ENCODE measurements around the gene MB.

MB gene

DNA sequence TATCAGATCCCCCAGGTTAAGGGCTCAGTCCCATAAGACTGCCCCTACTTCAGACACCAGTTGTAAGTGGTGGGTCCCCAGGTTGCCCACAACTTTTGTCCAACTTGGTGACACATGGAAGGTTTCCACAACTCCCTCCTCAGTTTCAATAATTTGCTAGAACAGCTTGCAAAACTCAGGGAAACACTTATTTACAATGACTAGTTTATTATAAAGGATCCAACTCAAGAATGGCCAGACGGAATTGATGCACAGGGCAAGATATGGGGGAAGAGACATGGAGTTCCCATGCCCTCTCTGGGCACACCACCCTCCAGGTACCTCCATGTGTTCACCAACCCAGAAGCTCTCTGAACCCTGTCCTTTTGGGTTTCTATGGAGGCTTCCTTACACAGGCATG is 36.7 kb upstream of the MB start:
- H3K36me3 ChIP-seq (ENCODE audit: control insufficient read depth in 2 of 2, insufficient read depth in 2 of 2, low read length in 2 of 2), result peaks cover 21 to 34% of the 10 kb centered on the region in 2 donors
- H3K9me3 ChIP-seq (ENCODE audit: control insufficient read depth in 2 of 2, low read length in 2 of 2), result no peaks in the 10 kb centered on the region
- no peak overlapping the region for H3K4me3 ChIP-seq (ENCODE audit: low read length in 2 of 2)
- peaks cover 8% of the 10 kb centered on the region in 2 donors for H3K4me1 ChIP-seq (ENCODE audit: control insufficient read depth in 2 of 2, insufficient read depth in 2 of 2, low read length in 2 of 2)
- no peak overlapping the region for H3K27ac ChIP-seq (ENCODE audit: low read depth in 2 of 2, low read length in 2 of 2)
- H3K9ac ChIP-seq (ENCODE audit: low read depth in 1 of 2, low read length in 2 of 2), result no peak overlapping the region
- no peaks in the 10 kb centered on the region for H3K27me3 ChIP-seq (ENCODE audit: control insufficient read depth in 2 of 2, insufficient read depth in 2 of 2, low read length in 2 of 2)

DNA sequence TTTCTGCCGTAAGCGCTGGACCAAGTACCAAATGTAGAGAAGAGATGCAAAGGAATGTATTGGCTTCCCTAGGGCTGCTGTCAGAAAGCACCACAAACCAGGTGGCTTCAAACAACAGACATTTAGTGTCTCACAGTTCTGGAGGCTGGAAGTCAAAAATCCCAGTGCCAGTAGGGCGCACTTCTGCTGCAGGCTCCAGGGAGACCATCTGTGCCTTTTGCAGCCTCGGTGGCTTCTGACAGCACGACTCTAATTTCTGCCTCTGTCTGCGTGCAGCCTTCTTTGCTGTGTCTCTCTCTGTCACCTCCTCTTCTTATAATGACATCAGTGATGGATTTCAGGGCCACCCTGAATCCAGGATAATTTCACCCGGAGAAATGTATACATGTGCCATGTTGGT is 34.0 kb upstream of the MB start:
- Histone ChIP-seq H3K4me1 (ENCODE audit: control insufficient read depth in 2 of 2, insufficient read depth in 2 of 2, low read length in 2 of 2) (peaks cover 14% of the 10 kb centered on the region in 2 donors), H3K27me3 (ENCODE audit: control insufficient read depth in 2 of 2, insufficient read depth in 2 of 2, low read length in 2 of 2) (no peaks in the 10 kb centered on the region), H3K27ac (ENCODE audit: low read depth in 2 of 2, low read length in 2 of 2) (no peak overlapping the region)

DNA sequence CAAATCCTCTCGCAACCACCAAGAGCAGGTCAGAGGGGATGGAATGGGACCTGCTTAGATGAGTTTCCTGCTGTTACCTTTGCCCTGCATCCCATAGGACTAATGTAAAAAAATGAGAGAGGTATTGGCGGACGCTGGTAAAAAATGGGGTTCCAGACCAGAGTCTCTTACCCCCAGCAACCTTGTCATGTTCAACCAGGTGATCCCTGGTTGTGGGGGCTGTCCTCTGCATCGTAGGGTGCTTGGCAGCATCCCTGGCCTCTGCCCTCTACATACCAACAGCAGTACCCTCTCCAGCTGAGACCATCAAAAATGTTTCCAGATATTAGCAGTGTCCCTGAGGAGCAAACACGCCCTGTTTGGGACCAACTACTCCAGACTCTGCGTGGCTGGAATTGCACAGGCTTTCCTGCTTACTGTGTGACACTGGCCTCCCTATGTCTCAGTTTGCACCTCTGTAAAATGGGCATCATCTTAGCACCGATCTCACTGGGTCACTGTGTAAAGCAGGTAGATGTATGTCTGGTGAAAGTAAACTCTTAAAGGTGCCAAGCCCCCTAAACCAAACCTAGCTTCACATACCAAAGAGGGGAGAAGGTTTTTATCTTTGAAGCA is 32.6 kb upstream of the MB start:
- peak overlapping the region; percentile 60 to 91 for H3K9ac ChIP-seq (ENCODE audit: low read depth in 1 of 2, low read length in 2 of 2)
- no peaks in the 10 kb centered on the region for H3K27me3 ChIP-seq (ENCODE audit: control insufficient read depth in 2 of 2, insufficient read depth in 2 of 2, low read length in 2 of 2)
- peaks cover 0 to 7% of the 10 kb centered on the region in 2 donors for H3K36me3 ChIP-seq (ENCODE audit: control insufficient read depth in 2 of 2, insufficient read depth in 2 of 2, low read length in 2 of 2)
- H3K4me1 ChIP-seq (ENCODE audit: control insufficient read depth in 2 of 2, insufficient read depth in 2 of 2, low read length in 2 of 2), result peaks cover 14% of the 10 kb centered on the region in 2 donors
- no peaks in the 10 kb centered on the region for H3K9me3 ChIP-seq (ENCODE audit: control insufficient read depth in 2 of 2, low read length in 2 of 2)
- H3K27ac ChIP-seq (ENCODE audit: low read depth in 2 of 2, low read length in 2 of 2), result no peak overlapping the region
- H3K4me3 ChIP-seq (ENCODE audit: low read length in 2 of 2), result peak overlapping the region; percentile 89 to 98

More for the DNA sequence above, 34.0 kb upstream of the MB start:
- Histone ChIP-seq H3K9me3 (ENCODE audit: control insufficient read depth in 2 of 2, low read length in 2 of 2) (no peaks in the 10 kb centered on the region), H3K4me3 (ENCODE audit: low read length in 2 of 2) (peak overlapping the region in 1 of 2 donors; percentile 28), H3K9ac (ENCODE audit: low read depth in 1 of 2, low read length in 2 of 2) (no peak overlapping the region), H3K36me3 (ENCODE audit: control insufficient read depth in 2 of 2, insufficient read depth in 2 of 2, low read length in 2 of 2) (peaks cover 0 to 7% of the 10 kb centered on the region in 2 donors)

DNA sequence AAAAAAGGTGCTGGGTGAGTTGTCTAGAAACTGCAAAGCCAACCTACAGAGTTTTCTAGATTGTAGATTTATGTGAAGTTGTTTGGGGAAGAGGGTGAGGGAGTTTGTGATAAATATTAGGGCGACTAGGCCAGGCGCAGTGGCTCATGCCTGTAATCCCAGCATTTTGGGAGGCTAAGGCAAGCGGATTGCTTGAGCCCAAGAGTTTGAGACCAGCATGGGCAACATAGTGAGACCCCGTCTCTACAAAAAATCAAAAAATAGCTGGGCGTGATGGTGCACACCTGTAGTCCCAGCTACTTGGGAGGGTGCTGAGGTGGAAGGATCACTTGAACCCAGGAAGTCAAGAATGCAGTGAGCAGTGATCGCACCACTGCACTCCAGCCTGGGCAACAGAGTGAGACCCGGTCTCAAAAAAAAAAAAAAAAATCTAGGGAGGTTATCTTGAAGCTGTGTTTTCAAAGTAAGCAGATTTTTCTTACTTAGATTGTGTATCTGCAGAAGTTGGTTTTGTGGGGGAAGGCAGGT is 32.0 kb upstream of the MB start:
- Histone ChIP-seq H3K4me3 (ENCODE audit: low read length in 2 of 2) (peak overlapping the region; percentile 89 to 98), H3K9ac (ENCODE audit: low read depth in 1 of 2, low read length in 2 of 2) (peak overlapping the region; percentile 91 to 99), H3K27me3 (ENCODE audit: control insufficient read depth in 2 of 2, insufficient read depth in 2 of 2, low read length in 2 of 2) (no peaks in the 10 kb centered on the region), H3K9me3 (ENCODE audit: control insufficient read depth in 2 of 2, low read length in 2 of 2) (no peaks in the 10 kb centered on the region), H3K4me1 (ENCODE audit: control insufficient read depth in 2 of 2, insufficient read depth in 2 of 2, low read length in 2 of 2) (peaks cover 14% of the 10 kb centered on the region in 2 donors), H3K27ac (ENCODE audit: low read depth in 2 of 2, low read length in 2 of 2) (peak overlapping the region; percentile 88 to 96), H3K36me3 (ENCODE audit: control insufficient read depth in 2 of 2, insufficient read depth in 2 of 2, low read length in 2 of 2) (peaks cover 0 to 7% of the 10 kb centered on the region in 2 donors)

DNA sequence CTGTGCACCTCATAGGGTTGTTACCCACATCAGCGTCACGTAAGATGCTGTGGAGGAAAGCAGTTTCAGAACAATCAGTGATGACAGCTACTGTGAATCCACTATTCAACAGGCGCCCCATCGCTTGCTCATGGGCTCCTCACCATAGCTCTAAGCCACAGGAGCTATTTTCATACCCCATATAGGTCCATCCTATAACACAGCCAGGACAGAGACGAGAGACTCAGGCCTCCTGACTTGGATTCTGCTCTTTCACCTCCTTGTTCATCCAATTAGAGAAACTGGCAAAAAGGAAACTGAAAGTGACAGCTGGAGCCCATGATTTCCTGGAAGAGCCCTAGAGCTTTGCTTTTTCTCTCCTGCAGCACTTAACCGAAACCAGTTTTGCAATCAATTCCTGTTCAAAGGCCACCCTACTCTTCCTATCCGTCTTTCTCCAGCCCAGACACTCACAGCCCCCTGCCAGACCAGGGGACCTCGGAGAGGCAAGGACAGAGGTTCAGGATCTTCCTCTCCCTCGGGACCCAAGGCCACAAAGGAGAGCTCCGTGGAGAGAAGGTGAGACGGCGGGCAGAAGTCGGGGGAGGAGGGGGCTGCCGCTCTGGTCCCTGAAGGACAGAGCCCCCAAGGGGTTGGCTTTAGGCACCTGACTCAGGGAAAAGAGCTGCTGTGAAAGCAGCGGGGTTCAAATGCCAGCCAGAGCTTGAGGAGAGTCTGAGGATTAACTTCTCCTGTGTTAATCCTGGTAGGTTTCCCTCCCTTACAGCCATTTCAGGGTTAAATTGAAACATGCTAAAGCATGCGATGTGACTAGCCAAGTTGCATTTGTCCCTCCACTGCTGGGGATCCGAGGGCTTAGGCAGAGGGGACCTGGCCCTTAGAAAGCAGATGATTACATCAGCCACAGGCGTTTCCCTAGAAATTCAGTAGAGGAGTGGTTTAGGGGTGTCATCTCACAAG is 31.2 kb upstream of the MB start, which contains the start of gene APOL6:
Gene APOL6 (plus strand): TSS at position 381 of the 960 bp plus-strand sequence. CDS start 7,980 bp downstream, outside the sequence.
- Histone ChIP-seq H3K4me3 (ENCODE audit: low read length in 2 of 2) (peak within 1 kb of the TSS; percentile 89 to 98), H3K9ac (ENCODE audit: low read depth in 1 of 2, low read length in 2 of 2) (peak within 1 kb of the TSS; percentile 91 to 99), H3K36me3 (ENCODE audit: control insufficient read depth in 2 of 2, insufficient read depth in 2 of 2, low read length in 2 of 2) (peaks cover 0 to 3% of the 10 kb centered on the region in 2 donors), H3K27ac (ENCODE audit: low read depth in 2 of 2, low read length in 2 of 2) (peak within 1 kb of the TSS; percentile 88 to 96), H3K27me3 (ENCODE audit: control insufficient read depth in 2 of 2, insufficient read depth in 2 of 2, low read length in 2 of 2) (no peaks in the 10 kb centered on the region), H3K4me1 (ENCODE audit: control insufficient read depth in 2 of 2, insufficient read depth in 2 of 2, low read length in 2 of 2) (peaks cover 14% of the 10 kb centered on the region in 2 donors), H3K9me3 (ENCODE audit: control insufficient read depth in 2 of 2, low read length in 2 of 2) (no peaks in the 10 kb centered on the region)

DNA sequence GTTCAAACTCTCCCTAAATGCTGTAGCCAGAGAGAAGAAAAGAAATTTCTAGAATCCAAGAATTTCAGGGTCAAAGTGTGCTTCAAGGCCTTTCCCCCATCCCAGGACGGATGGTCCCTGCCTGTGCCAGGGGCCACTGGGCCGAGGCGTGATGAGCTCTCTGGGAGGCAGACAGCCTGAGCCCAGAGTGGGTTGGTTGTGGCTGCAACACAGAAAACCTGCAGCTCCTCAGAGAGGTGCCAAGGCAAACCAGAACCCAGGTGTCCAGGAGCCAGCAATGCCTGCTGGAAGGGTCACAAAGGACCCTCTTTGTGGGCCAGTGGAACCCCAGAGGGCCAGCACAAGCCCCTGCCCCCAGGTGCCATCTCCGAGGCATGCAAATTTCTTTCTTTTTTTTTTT is 28.5 kb upstream of the MB start:
- H3K9ac ChIP-seq (ENCODE audit: low read depth in 1 of 2, low read length in 2 of 2), result no peak overlapping the region
- H3K4me1 ChIP-seq (ENCODE audit: control insufficient read depth in 2 of 2, insufficient read depth in 2 of 2, low read length in 2 of 2), result peaks cover 18 to 22% of the 10 kb centered on the region in 2 donors
- no peaks in the 10 kb centered on the region for H3K9me3 ChIP-seq (ENCODE audit: control insufficient read depth in 2 of 2, low read length in 2 of 2)
- no peak overlapping the region for H3K4me3 ChIP-seq (ENCODE audit: low read length in 2 of 2)
- no peaks in the 10 kb centered on the region for H3K36me3 ChIP-seq (ENCODE audit: control insufficient read depth in 2 of 2, insufficient read depth in 2 of 2, low read length in 2 of 2)
- no peaks in the 10 kb centered on the region for H3K27me3 ChIP-seq (ENCODE audit: control insufficient read depth in 2 of 2, insufficient read depth in 2 of 2, low read length in 2 of 2)
- no peak overlapping the region for H3K27ac ChIP-seq (ENCODE audit: low read depth in 2 of 2, low read length in 2 of 2)

DNA sequence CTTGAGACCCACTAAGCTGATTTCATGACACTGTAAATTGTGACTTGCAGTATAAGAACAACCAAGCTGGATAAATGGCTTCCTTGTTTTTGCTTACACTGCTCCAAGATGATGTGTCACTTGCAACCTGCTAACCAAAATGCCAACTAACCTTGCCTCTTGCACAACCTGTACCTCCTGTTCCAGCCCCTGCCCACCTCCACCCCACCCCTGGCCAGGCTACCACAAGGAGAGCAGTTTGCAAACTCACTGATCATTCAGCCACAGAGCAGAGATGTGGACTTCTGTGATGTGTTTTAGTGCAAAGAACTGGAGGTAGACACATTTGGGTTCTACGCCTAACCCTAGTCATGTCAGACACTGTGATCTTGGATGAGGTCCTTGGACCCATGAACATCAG is 26.9 kb upstream of the MB start:
- no peak overlapping the region for H3K27ac ChIP-seq (ENCODE audit: low read depth in 2 of 2, low read length in 2 of 2)
- H3K9ac ChIP-seq (ENCODE audit: low read depth in 1 of 2, low read length in 2 of 2), result no peak overlapping the region
- no peaks in the 10 kb centered on the region for H3K36me3 ChIP-seq (ENCODE audit: control insufficient read depth in 2 of 2, insufficient read depth in 2 of 2, low read length in 2 of 2)
- no peak overlapping the region for H3K4me3 ChIP-seq (ENCODE audit: low read length in 2 of 2)
- no peaks in the 10 kb centered on the region for H3K27me3 ChIP-seq (ENCODE audit: control insufficient read depth in 2 of 2, insufficient read depth in 2 of 2, low read length in 2 of 2)
- H3K9me3 ChIP-seq (ENCODE audit: control insufficient read depth in 2 of 2, low read length in 2 of 2), result no peaks in the 10 kb centered on the region
- peaks cover 9 to 15% of the 10 kb centered on the region in 2 donors for H3K4me1 ChIP-seq (ENCODE audit: control insufficient read depth in 2 of 2, insufficient read depth in 2 of 2, low read length in 2 of 2)

DNA sequence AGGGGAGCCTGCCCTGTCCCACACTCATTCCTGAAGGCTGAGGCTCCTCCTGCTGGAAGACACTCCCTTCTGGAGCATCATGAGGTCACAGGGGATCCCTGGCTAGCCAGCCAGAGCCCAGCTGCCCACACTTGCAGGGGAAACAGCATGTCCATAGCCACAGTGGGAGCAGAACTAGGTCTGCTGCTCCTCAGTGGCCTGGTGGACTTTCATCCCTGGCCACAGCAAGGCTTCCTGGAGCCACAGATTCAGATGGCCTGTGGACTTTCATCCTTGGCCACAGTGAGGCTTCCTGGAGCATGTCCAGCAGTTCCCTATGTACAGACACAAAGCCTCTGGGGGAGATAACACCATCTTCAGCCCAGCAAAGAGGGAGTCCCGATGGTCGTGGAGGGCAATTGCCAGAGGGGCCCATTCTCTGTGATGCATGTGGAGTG is 25.2 kb upstream of the MB start:
- no peaks in the 10 kb centered on the region for H3K9me3 ChIP-seq (ENCODE audit: control insufficient read depth in 2 of 2, low read length in 2 of 2)
- no peak overlapping the region for H3K9ac ChIP-seq (ENCODE audit: low read depth in 1 of 2, low read length in 2 of 2)
- H3K36me3 ChIP-seq (ENCODE audit: control insufficient read depth in 2 of 2, insufficient read depth in 2 of 2, low read length in 2 of 2), result no peaks in the 10 kb centered on the region
- no peak overlapping the region for H3K27ac ChIP-seq (ENCODE audit: low read depth in 2 of 2, low read length in 2 of 2)
- no peak overlapping the region for H3K4me3 ChIP-seq (ENCODE audit: low read length in 2 of 2)
- H3K27me3 ChIP-seq (ENCODE audit: control insufficient read depth in 2 of 2, insufficient read depth in 2 of 2, low read length in 2 of 2), result no peaks in the 10 kb centered on the region
- peaks cover 8 to 15% of the 10 kb centered on the region in 2 donors for H3K4me1 ChIP-seq (ENCODE audit: control insufficient read depth in 2 of 2, insufficient read depth in 2 of 2, low read length in 2 of 2)

DNA sequence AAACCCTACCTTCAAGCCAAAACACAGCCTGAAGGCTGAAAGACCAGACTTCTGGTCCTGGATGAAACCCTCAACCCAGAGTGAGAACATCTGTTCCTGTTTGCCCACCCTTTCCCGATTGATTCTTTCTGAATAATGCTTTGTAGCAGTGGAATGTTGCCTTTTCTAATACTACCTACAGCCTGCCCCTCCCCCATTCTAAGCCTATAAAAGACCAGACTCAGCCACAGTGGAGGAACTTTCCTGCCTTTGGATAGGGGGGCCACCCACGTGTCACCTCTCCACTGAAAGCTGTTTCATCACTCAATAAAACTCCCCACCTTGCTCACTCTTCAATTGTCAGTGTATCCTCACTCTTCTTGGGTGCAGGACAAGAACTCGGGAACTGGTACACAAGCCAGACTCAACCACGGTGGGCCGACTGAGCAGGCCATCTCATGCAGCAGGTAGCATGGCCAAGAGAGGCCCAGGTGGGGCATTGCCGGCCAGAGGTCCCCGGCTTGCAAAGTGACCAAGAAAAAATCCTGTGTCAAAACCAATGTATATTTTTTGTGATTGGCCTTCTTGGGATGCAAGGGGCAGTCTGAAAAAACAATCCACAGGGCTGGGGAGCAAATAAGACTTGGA is 24.5 kb upstream of the MB start:
- H3K27ac ChIP-seq (ENCODE audit: low read depth in 2 of 2, low read length in 2 of 2), result no peak overlapping the region
- H3K9ac ChIP-seq (ENCODE audit: low read depth in 1 of 2, low read length in 2 of 2), result no peak overlapping the region

More for the DNA sequence above, 24.5 kb upstream of the MB start:
- no peaks in the 10 kb centered on the region for H3K27me3 ChIP-seq (ENCODE audit: control insufficient read depth in 2 of 2, insufficient read depth in 2 of 2, low read length in 2 of 2)
- H3K4me1 ChIP-seq (ENCODE audit: control insufficient read depth in 2 of 2, insufficient read depth in 2 of 2, low read length in 2 of 2), result peaks cover 8 to 9% of the 10 kb centered on the region in 2 donors
- H3K36me3 ChIP-seq (ENCODE audit: control insufficient read depth in 2 of 2, insufficient read depth in 2 of 2, low read length in 2 of 2), result no peaks in the 10 kb centered on the region
- no peak overlapping the region for H3K4me3 ChIP-seq (ENCODE audit: low read length in 2 of 2)
- no peaks in the 10 kb centered on the region for H3K9me3 ChIP-seq (ENCODE audit: control insufficient read depth in 2 of 2, low read length in 2 of 2)

All from mucosa of rectum (tissue), 2 donors.